Heart left ventricle (tissue), 16 donors: ENCODE data around the gene EIF2D. TPM values are rescaled to one million over a fixed set of nuclear protein-coding genes. Genes with fewer than 3 reads are reported as not detected.

ENCODE experiments used
- ATAC-seq, 4 donors: fragments of 200-7000 bp; cut with Tn5 transposase; one replicate each; pipeline ENCODE4 v1.9.1; 2020 to 2022; ENCODE audit warnings: moderate library complexity in 4 of 4, mild to moderate bottlenecking in 3 of 4, moderate number of reproducible peaks in 1 of 4
- DNase-seq, 5 donors: peaks; one replicate each; pipeline ENCODE4 v3.0.0-alpha.2; 2020
- H3K27ac ChIP-seq, 12 donors: fragments of 200-600 bp; sonication (generic) in 4 of 12; one replicate each; pipeline versions ENCODE4 v1.5.0 to v1.8.0; 2016 to 2022; ENCODE audit warnings: mild to moderate bottlenecking in 2 of 12
- H3K27me3 ChIP-seq, 9 donors: fragments of 200-600 bp; sonication (generic) in 2 of 9; one replicate each; pipeline versions ENCODE4 v1.5.1 to v1.8.0; 2016 to 2022; ENCODE audit warnings: mild to moderate bottlenecking in 3 of 9
- H3K36me3 ChIP-seq, 9 donors: fragments of 200-600 bp; sonication (generic) in 2 of 9; one replicate each; pipeline versions ENCODE4 v1.5.0 to v1.8.0; 2018 to 2022; ENCODE audit warnings: mild to moderate bottlenecking in 2 of 9
- H3K4me1 ChIP-seq, 12 donors: fragments of 200-600 bp; sonication (generic) in 4 of 12; one replicate each; pipeline versions ENCODE4 v1.5.0 to v1.8.0; 2016 to 2022; ENCODE audit warnings: mild to moderate bottlenecking in 3 of 12
- H3K4me3 ChIP-seq, 12 donors: fragments of 200-600 bp; sonication (generic) in 4 of 12; one replicate each; pipeline versions ENCODE4 v1.5.0 to v1.8.0; 2017 to 2022; ENCODE audit warnings: mild to moderate bottlenecking in 9 of 12, moderate library complexity in 4 of 12
- H3K9me3 ChIP-seq, 12 donors: fragments of 200-600 bp; sonication (generic) in 4 of 12; one replicate each; pipeline versions ENCODE4 v1.5.0 to v1.8.0; 2016 to 2022; ENCODE audit warnings: mild to moderate bottlenecking in 1 of 12
- CTCF ChIP-seq, 12 donors: fragments of 200-600 bp; sonication (generic) in 4 of 12; IDR thresholded peaks; one replicate each; pipeline versions ENCODE4 v1.5.0 to v1.8.0; 2018 to 2022; ENCODE audit warnings: antibody characterized with exemption in 12 of 12, mild to moderate bottlenecking in 5 of 12
- POLR2A ChIP-seq, 2 donors: fragments of 450-650 bp; IDR thresholded peaks; one replicate each; pipeline ENCODE4 v1.6.1; 2017; ENCODE audit warnings: antibody characterized with exemption in 2 of 2, mild to moderate bottlenecking in 2 of 2, moderate library complexity in 2 of 2
- WGBS, 4 donors: extraction: QIAGEN DNeasy Blood & Tissue Kit in 2 of 4; methylation state at CpG; one replicate each; pipeline versions ENCODE4 v1.1.5 to v1.1.7; 2013 to 2018; 5-methylcytosine and 5-hydroxymethylcytosine counted together
- intact Hi-C, 10 donors: fragments of 100-400 bp; cut with DNase I; formaldehyde crosslinking; loops; one replicate each; pipeline versions ENCODE4 v1.11.1 to v1.14.2; 2022
- polyA plus RNA-seq, 2 donors: library from polyadenylated mRNA; stranded (reverse); fragments of 200-250 nt; gene quantifications; one replicate each; pipeline ENCODE4 v1.2.3, GENCODE V29; 2013
- total RNA-seq, 9 donors: library from RNA; depleted of rRNA in 2 of 9; stranded (reverse); fragments of >200 nt in 2 of 9; fragmentation: NEBNext Ultra II Directional in 3 of 9; extraction: Animal tissue kit (Norgen Biotek cat#: 25700) in 3 of 9; gene quantifications; one replicate each; pipeline versions ENCODE4 v1.1.0 to v1.2.4, GENCODE V29; 2016 to 2023
- donor health status: ischemic (EF 13 %, LVEDD 7.1; RV severe dilation, severe dysfunction).
- donor health status: healthy with polysubstance abuse.
- donor health status: DM: no; HTN: yes; CAD: no.
- donor health status: DM: no; HTN: no; CAD: no.
- donor health status: ischemic (EF 25% LVEDD 6.9; RV normal size, moderate dysfunction).
- donor health status: ischemic (EF 25% LVEDD 5.7; RV mildly dilated, moderate dysfunction).
- donor health status: healthy.
- donor health status: DM: yes; HTN: yes; CAD: no.
- donor health status: ischemic (EF 35%, LVEDD 5.7; RV mildly dilated, moderate dysfunction).
- donor health status: nonischemic (EF 11% LVEDD 7.7; RV severe dilation, severe dysfunction).
- donor health status: DM: yes; HTN: yes; CAD: no.
- donor health status: PGD.
- donor health status: ischemic (EF 29% LVEDD 5.4; RV normal size, mild dysfunction).
- donor health status: nonischemic (EF 23%, LVEDD 6.1; RV moderate dilation, normal function).

The EIF2D gene
- total and polyA plus RNA-seq, 11 donors, result 15.6 to 37.5 (median 27.6) TPM

DNA sequence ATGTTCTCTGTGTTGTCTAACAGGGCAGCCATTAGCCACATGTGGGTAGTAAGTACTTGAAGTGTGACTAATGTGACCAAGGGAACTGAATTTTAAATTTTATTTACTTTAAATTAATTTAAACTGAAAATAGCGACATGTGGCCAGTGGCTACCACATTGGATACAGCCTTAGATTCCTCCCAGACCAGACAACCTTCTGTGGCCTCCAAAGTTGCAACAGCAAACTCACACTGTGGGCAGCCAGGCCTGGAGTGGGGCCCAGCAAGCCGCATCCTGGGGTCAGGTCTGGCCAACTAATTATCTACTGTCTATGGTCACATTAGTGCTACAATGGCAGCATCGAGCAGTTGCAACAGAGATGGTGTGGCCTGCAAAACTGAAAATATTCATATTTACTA lies 11.7 kb downstream of the EIF2D start:
- Histone ChIP-seq H3K27me3 (no peaks in the 10 kb centered on the region), H3K9me3 (no peaks in the 10 kb centered on the region), H3K36me3 (peaks cover 4 to 100% (median 99%) of the 10 kb centered on the region in 9 donors), H3K4me1 (no peaks in the 10 kb centered on the region), H3K4me3 (no peak overlapping the region), H3K27ac (no peak overlapping the region)
- 87 to 93% (median 88%) methylated on average over 3 of the region's 3 CpGs for WGBS, 4 donors
- no peak for ATAC-seq
- DNase-seq, result no peak
- TF ChIP-seq POLR2A (IDR thresholded peaks at IDR 0.05) (no peak), CTCF (IDR thresholded peaks at IDR 0.05) (no peak)
- intact Hi-C loops, result loop anchor here in 1 of 10 donors (10.0 kb wide), 1 partner anchor 374 kb away; the partner anchor contains the start of gene FCAMR

DNA sequence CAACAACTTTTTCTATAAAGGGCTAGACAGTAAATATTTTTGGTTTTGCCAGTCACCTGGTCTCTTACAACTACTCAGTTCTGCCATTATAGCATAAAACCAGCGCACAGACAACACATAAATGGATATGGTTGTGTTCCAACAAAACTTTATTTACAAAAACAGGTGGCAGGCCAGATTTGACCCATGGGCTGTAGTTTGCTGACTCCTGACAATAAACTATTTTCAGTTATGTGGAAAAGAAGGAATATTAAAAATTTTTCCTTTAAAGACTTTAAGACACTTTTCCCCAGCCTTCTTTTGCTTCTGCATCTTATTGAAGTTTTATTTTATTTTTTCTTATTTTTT lies 16.0 kb downstream of the EIF2D start:
- Histone ChIP-seq H3K9me3 (no peaks in the 10 kb centered on the region), H3K27ac (no peak overlapping the region), H3K4me3 (no peak overlapping the region), H3K27me3 (no peaks in the 10 kb centered on the region), H3K4me1 (no peaks in the 10 kb centered on the region), H3K36me3 (peaks cover 8 to 99% (median 98%) of the 10 kb centered on the region in 9 donors)
- 94 to 98% (median 96%) methylated on average over 1 of the region's 1 CpG for WGBS, 4 donors
- DNase-seq, result no peak
- intact Hi-C loops, result no loop called here
- ATAC-seq, result no peak
- no peak for TF ChIP-seq POLR2A (IDR thresholded peaks at IDR 0.05)
- TF ChIP-seq CTCF (IDR thresholded peaks at IDR 0.05), result no peak

- TF ChIP-seq CTCF (IDR thresholded peaks at IDR 0.05) (no peak), POLR2A (IDR thresholded peaks at IDR 0.05) (no peak)
- Histone ChIP-seq H3K36me3 (peaks cover 8 to 99% (median 98%) of the 10 kb centered on the region in 9 donors), H3K27ac (no peak overlapping the region), H3K4me1 (peaks cover 0 to 4% (median 0%) of the 10 kb centered on the region in 12 donors), H3K4me3 (no peak overlapping the region), H3K27me3 (no peaks in the 10 kb centered on the region), H3K9me3 (no peaks in the 10 kb centered on the region)
- ATAC-seq, result no peak
- 85 to 91% (median 89%) methylated on average over 7 of the region's 7 CpGs for WGBS, 4 donors
- intact Hi-C loops, result no loop called here
- no peak for DNase-seq
These were observed 16.5 kb downstream of the EIF2D start for GRCh38 chr1:206595581-206596318.

DNA sequence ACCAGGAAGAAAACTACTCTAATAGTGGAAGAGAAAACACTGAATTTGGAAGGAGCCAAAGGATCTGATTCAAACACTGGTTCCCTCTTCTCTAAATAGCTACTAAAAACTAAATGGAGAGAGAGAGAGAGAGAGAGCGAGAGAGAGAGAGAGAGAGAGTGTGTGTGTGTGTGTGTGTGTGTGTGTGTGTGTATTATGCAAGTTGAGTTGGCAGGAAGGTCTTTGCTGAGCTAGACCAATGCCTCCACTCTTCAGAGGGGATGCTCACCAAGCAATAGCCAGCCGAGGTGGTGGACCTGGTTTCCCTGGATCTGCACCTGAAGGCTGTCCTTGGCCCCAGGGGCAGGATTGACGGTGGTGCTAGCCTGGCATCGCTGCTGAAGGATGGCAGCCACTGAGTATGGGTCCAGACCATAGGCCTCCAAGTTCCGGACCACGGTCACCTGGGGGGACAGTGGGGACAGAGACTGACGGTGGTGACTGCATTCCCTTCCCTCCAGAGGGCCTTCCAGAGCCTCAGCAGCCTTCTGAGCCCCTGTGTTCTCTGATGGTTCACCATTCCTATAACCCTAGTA lies 18.8 kb downstream of the EIF2D start:
- 88 to 96% (median 91%) methylated on average over 6 to 7 of the region's 7 CpGs for WGBS, 4 donors
- intact Hi-C loops, result no loop called here
- Histone ChIP-seq H3K4me1 (peaks cover 0 to 27% (median 0%) of the 10 kb centered on the region in 12 donors), H3K27me3 (no peaks in the 10 kb centered on the region), H3K9me3 (no peaks in the 10 kb centered on the region), H3K36me3 (peaks cover 4 to 99% (median 96%) of the 10 kb centered on the region in 9 donors), H3K27ac (no peak overlapping the region), H3K4me3 (no peak overlapping the region)
- TF ChIP-seq POLR2A (IDR thresholded peaks at IDR 0.05), result no peak
- TF ChIP-seq CTCF (IDR thresholded peaks at IDR 0.05), result no peak
- ATAC-seq (no peak), DNase-seq (no peak)
